D721Med (cell line): ENCODE results near the gene ADAMTS16.

ENCODE experiments used
- DNase-seq: peaks from one replicate; pipeline ENCODE4 v3.0.0; 2011; ENCODE audit warnings: low spot score; ENCODE audit not compliant: insufficient read length
- FAIRE-seq: peaks from 2 replicates; lab custom pipeline; 2011; peaks lifted over from hg19 to GRCh38; lab: Jason Lieb, UNC
- TF ChIP-seq, protein P1 (sequence below): IDR thresholded peaks from 2 replicates; pipeline ENCODE4 v1.5.1; 2012; ENCODE audit warnings: mild to moderate bottlenecking, control low read depth; ENCODE audit not compliant: insufficient read depth; ENCODE audit errors: missing control alignments

The ADAMTS16 gene

GRCh38 chr5:5276951-5277517, 136.9 kb downstream of the ADAMTS16 start:
- no peak for FAIRE-seq
- DNase-seq: no peak
- TF ChIP-seq, protein P1, sequence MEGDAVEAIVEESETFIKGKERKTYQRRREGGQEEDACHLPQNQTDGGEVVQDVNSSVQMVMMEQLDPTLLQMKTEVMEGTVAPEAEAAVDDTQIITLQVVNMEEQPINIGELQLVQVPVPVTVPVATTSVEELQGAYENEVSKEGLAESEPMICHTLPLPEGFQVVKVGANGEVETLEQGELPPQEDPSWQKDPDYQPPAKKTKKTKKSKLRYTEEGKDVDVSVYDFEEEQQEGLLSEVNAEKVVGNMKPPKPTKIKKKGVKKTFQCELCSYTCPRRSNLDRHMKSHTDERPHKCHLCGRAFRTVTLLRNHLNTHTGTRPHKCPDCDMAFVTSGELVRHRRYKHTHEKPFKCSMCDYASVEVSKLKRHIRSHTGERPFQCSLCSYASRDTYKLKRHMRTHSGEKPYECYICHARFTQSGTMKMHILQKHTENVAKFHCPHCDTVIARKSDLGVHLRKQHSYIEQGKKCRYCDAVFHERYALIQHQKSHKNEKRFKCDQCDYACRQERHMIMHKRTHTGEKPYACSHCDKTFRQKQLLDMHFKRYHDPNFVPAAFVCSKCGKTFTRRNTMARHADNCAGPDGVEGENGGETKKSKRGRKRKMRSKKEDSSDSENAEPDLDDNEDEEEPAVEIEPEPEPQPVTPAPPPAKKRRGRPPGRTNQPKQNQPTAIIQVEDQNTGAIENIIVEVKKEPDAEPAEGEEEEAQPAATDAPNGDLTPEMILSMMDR: no peak

DNA sequence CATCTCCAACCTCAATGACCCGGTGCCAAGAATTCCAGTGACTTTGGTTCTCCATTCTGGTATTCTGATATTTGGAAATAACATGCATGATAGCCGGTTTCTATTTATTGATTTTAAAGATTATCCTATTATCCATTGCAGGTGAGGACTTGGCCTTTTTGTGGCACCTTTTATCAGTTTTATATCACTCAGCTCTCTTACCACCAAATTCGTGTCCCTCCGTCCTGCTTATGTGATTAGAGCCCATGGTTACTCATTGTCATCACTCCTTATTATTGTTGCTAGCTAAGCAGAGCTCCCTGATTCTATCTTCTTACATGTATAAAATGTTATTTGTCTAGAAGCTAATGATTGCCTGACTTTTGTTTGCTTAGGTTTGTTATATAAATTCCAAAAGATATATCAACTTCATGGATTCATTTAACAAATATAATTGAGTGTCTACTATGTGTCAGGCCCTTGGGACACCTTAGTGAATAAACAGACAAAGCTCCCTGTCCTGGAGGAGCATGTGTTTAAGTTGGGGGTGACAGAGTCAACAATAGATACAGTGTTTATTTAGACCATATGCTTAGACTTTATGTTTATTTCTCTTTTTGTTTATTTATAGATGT, 138.2 kb downstream of the ADAMTS16 start:
- FAIRE-seq (no peak), DNase-seq (no peak)
- TF ChIP-seq, protein P1: no peak

GRCh38 chr5:5278815-5279381, 138.8 kb downstream of the ADAMTS16 start:
- DNase-seq (no peak), FAIRE-seq (no peak)
- TF ChIP-seq, protein P1: no peak

- no peak for FAIRE-seq
- TF ChIP-seq, protein P1: no peak
Measured at GRCh38 chr5:5285906-5286305, 145.8 kb downstream of the ADAMTS16 start.

DNA sequence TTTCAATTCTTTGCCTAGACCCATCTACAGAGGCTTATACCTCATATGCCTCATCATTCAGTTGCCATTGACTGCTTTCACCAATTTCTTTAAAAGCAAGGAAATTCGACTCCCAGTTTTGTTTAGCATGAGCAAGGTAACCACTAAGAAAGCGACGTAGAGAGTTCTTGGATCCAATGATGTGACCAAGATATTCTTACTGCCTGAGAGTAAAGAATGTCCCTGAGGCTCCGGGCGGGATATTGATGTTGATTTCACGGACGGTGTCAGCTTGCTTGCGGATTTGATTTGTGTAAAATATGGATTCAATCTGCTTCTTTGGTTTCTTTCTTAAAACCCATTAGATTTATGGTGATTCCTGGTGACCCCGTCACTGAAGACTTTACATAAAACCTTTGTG, 147.3 kb downstream of the ADAMTS16 start:
- FAIRE-seq (no peak), DNase-seq (no peak)
- TF ChIP-seq, protein P1: no peak

More at GRCh38 chr5:5285906-5286305, 145.8 kb downstream of the ADAMTS16 start:
- DNase-seq: no peak

DNA sequence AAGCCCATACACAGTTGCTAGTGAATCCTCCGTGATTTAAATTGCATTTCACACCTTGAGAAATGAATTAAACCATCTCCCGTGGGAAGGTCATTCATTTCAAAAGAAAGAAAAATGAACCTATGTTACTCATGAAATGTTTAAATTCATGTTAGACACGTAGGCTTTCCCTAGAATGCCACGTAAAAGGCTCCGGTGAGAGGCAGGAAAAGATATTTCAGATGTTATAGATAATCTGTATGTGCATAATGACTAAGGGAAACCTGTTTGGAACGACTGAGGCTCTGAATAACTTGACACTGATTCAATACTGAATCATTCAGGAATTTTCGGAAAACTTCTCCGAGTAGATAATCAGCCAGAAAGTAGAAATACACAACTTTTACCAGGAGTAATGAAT, 148.1 kb downstream of the ADAMTS16 start:
- DNase-seq (no peak), FAIRE-seq (no peak)
- TF ChIP-seq, protein P1: no peak

- FAIRE-seq (no peak), DNase-seq (no peak)
- TF ChIP-seq, protein P1: no peak
Measured at GRCh38 chr5:5289537-5289936, 149.4 kb downstream of the ADAMTS16 start.
